ENCODE data around the gene GPI. TPM values are rescaled to one million over a fixed set of nuclear protein-coding genes. Genes with fewer than 3 reads are reported as not detected.

GPI gene
- total and polyA plus RNA-seq, 9 of the 15 experiments (the other 6 are each of a cell fraction or from before 2014, with no cell fraction given), result 88.3 to 358 (median 122) TPM

GRCh38 chr19:34317311-34317927 is 47.6 kb upstream of the GPI start (continued):
- peak; percentile 77; the same call in 1 of the 2 replicates for TF ChIP-seq JUN (IDR thresholded peaks at IDR 0.05; ENCODE audit: borderline replicate concordance, low read depth, low read length)
- no peak for TF ChIP-seq JUN (CRISPR knock-in tag; IDR thresholded peaks at IDR 0.05; ENCODE audit: borderline replicate concordance)

- H3K27ac ChIP-seq (ENCODE audit: extremely low read depth, low read depth, low read length), result no peak overlapping the region
- CTCF ChIA-PET (ENCODE audit: low intra/inter-chr PET ratio), result no interaction called here
- no peaks in the 10 kb centered on the region for H3K9me1 ChIP-seq (ENCODE audit: control insufficient read depth, insufficient read depth, low read length)
- H4K20me1 ChIP-seq (replicated peaks; ENCODE audit: control insufficient read depth, insufficient read depth, low read length), result peaks cover 14% of the 10 kb centered on the region
- H3K4me3 ChIP-seq, result no peak overlapping the region
- H3K9ac ChIP-seq (ENCODE audit: insufficient read depth in 1 of 2, low read depth in 2 of 2, low read length in 2 of 2), result 0 out of 4 replicates have a peak overlapping the region, but pooled peaks of 1 of the 2 experiments have one; percentile 21
- H3K79me2 ChIP-seq (ENCODE audit: control insufficient read depth, insufficient read depth, low read length), result peaks cover 8% of the 10 kb centered on the region; the same call in 1 of the 3 replicates
- H3K36me3 ChIP-seq (ENCODE audit: control insufficient read depth, insufficient read depth, low read length), result peaks cover 17% of the 10 kb centered on the region; the same call in 2 of the 3 replicates
- intact Hi-C loops (cut with micrococcal nuclease), result no loop called here
- FAIRE-seq (no peak), DNase-seq (ENCODE audit: extremely low read depth in 1 of 4, low spot score in 3 of 4) (no peak), ATAC-seq (no peak)
- WGBS (ENCODE audit: insufficient coverage, low coverage, missing lambda C conversion rate), result 69% methylated on average over 3 of the region's 3 CpGs
- no TSS peak for BruUV-seq (replicated peaks)
- POLR2A ChIA-PET, result interaction anchor here (0.7 to 4.6 kb wide), 2 partner anchors 7 to 36 kb away, joined by 3 to 24 read pairs; no protein-coding TSS in a partner anchor
- no peaks in the 10 kb centered on the region for H3K27me3 ChIP-seq (ENCODE audit: control insufficient read depth in 2 of 2, insufficient read depth in 2 of 2, low read length in 2 of 2)
- in situ Hi-C loops (cut with MboI), result no loop called here
- H3K4me1 ChIP-seq (replicated peaks in 1 of 2; ENCODE audit: control insufficient read depth in 2 of 2, insufficient read depth in 2 of 2, low read length in 2 of 2), result peaks cover 25 to 34% of the 10 kb centered on the region in 2 experiments
- no peak overlapping the region for H3K4me2 ChIP-seq (ENCODE audit: insufficient read depth, low read length)
- no peak overlapping the region for H2AFZ ChIP-seq (ENCODE audit: low read depth, low read length)
- H3K9me3 ChIP-seq (replicated peaks; ENCODE audit: control insufficient read depth, insufficient read depth, low read depth, low read length), result no peaks in the 10 kb centered on the region
- TF ChIP-seq CREB3 (tag; conservative IDR thresholded peaks at IDR 0.05; ENCODE audit: low read depth), result no peak
- TF ChIP-seq SMAD4 (CRISPR knock-in tag; conservative IDR thresholded peaks at IDR 0.05), result no peak
- TF ChIP-seq RNF219 (CRISPR knock-in tag; IDR thresholded peaks at IDR 0.05), result no peak
- no peak for TF ChIP-seq SREBF1 (IDR thresholded peaks at IDR 0.05; ENCODE audit: borderline replicate concordance, low read depth, low read length)
- TF ChIP-seq LEF1 (IDR thresholded peaks at IDR 0.05), result no peak
- no peak for TF ChIP-seq SNIP1 (IDR thresholded peaks at IDR 0.05; ENCODE audit: low read depth)
- TF ChIP-seq ZNF239 (CRISPR knock-in tag; IDR thresholded peaks at IDR 0.05), result no peak
- TF ChIP-seq RREB1 (CRISPR knock-in tag; IDR thresholded peaks at IDR 0.05), result no peak
- TF ChIP-seq KHSRP (IDR thresholded peaks at IDR 0.05), result no peak
These were observed 45.8 kb upstream of the GPI start for GRCh38 chr19:34319230-34319585.

All from K562 (cell line).